ENCODE data around the gene TGFBR3L. TPM values are rescaled to one million over a fixed set of nuclear protein-coding genes. Genes with fewer than 3 reads are reported as not detected.

TGFBR3L gene
- total and polyA plus RNA-seq, 2 of the 13 experiments (the other 11 are each of a cell fraction or from before 2014, with no cell fraction given), result 0.20 to 1.0 TPM

DNA sequence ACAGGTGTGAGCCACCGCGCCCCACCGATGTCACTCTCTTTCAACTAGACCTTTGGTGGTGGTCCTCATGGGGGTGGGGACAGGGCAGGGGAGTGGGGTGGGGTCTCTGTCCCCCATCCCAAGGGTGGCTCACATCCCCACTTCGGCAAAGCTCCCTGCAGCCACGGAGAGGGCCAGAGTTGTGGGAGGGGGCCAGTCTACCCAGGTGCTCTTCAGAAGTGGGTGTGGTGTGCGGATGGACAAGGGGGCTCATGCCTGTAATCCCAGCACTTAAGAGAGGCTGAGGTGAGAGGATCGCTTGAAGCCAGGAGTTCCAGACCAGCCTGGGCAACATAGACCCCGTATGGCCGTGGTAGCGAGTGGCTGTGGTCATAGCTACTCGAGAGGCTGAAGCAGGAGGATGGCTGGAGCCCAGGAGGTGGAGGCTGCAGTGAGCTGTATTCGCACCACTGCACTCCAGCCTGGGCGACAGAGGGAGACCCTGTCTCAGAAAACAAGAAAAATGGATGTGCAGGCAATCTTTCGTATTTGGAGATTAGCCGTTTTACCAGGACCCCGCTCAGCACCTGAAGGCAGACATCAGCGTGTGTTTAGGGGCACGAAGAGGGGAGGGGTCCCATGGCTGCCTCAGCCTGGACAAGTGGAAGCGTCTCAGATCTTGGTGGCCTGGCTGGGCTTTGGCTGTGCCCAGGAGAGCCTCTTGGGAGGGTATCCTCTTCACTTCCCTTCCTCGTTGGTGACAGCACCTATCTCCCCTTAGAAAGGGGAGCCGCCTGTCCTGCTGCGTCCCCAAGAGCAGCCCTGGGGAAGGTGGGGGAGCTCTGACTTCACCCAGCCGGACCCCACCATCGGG is 846 bp downstream of the TGFBR3L start (continued):
- TF ChIP-seq SSRP1 (CRISPR knock-in tag; IDR thresholded peaks at IDR 0.05), result no peak
- TF ChIP-seq ZNF879 (CRISPR knock-in tag; IDR thresholded peaks at IDR 0.05), result no peak
- no peak for TF ChIP-seq ZNF234 (CRISPR knock-in tag; conservative IDR thresholded peaks at IDR 0.05)
- TF ChIP-seq FOXA3 (CRISPR knock-in tag; IDR thresholded peaks at IDR 0.05), result no peak
- TF ChIP-seq BRCA1 (CRISPR knock-in tag; IDR thresholded peaks at IDR 0.05), result no peak; the same call in 1 of the 2 replicates
- TF ChIP-seq, protein P1, sequence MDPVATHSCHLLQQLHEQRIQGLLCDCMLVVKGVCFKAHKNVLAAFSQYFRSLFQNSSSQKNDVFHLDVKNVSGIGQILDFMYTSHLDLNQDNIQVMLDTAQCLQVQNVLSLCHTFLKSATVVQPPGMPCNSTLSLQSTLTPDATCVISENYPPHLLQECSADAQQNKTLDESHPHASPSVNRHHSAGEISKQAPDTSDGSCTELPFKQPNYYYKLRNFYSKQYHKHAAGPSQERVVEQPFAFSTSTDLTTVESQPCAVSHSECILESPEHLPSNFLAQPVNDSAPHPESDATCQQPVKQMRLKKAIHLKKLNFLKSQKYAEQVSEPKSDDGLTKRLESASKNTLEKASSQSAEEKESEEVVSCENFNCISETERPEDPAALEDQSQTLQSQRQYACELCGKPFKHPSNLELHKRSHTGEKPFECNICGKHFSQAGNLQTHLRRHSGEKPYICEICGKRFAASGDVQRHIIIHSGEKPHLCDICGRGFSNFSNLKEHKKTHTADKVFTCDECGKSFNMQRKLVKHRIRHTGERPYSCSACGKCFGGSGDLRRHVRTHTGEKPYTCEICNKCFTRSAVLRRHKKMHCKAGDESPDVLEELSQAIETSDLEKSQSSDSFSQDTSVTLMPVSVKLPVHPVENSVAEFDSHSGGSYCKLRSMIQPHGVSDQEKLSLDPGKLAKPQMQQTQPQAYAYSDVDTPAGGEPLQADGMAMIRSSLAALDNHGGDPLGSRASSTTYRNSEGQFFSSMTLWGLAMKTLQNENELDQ (CRISPR knock-in tag; IDR thresholded peaks at IDR 0.05; ENCODE audit: borderline replicate concordance), result no peak
- 0 out of 2 replicates have a peak, but pooled peaks have one; percentile 9 for TF ChIP-seq ZIK1 (CRISPR knock-in tag; IDR thresholded peaks at IDR 0.05; ENCODE audit: borderline replicate concordance, low read depth)
- TF ChIP-seq SMAD3 (CRISPR knock-in tag; IDR thresholded peaks at IDR 0.05), result no peak
- TF ChIP-seq RBM22 (optimal IDR thresholded peaks at IDR 0.05; ENCODE audit: low read length), result no peak
- no peak for TF ChIP-seq ZNF777 (CRISPR knock-in tag; IDR thresholded peaks at IDR 0.05)
- TF ChIP-seq, protein P2, sequence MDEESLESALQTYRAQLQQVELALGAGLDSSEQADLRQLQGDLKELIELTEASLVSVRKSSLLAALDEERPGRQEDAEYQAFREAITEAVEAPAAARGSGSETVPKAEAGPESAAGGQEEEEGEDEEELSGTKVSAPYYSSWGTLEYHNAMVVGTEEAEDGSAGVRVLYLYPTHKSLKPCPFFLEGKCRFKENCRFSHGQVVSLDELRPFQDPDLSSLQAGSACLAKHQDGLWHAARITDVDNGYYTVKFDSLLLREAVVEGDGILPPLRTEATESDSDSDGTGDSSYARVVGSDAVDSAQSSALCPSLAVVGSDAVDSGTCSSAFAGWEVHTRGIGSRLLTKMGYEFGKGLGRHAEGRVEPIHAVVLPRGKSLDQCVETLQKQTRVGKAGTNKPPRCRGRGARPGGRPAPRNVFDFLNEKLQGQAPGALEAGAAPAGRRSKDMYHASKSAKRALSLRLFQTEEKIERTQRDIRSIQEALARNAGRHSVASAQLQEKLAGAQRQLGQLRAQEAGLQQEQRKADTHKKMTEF (CRISPR knock-in tag; IDR thresholded peaks at IDR 0.05), result no peak
- TF ChIP-seq, protein P3, sequence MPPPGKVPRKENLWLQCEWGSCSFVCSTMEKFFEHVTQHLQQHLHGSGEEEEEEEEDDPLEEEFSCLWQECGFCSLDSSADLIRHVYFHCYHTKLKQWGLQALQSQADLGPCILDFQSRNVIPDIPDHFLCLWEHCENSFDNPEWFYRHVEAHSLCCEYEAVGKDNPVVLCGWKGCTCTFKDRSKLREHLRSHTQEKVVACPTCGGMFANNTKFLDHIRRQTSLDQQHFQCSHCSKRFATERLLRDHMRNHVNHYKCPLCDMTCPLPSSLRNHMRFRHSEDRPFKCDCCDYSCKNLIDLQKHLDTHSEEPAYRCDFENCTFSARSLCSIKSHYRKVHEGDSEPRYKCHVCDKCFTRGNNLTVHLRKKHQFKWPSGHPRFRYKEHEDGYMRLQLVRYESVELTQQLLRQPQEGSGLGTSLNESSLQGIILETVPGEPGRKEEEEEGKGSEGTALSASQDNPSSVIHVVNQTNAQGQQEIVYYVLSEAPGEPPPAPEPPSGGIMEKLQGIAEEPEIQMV (CRISPR knock-in tag; IDR thresholded peaks at IDR 0.05; ENCODE audit: low read depth), result no peak
- TF ChIP-seq, protein P4, sequence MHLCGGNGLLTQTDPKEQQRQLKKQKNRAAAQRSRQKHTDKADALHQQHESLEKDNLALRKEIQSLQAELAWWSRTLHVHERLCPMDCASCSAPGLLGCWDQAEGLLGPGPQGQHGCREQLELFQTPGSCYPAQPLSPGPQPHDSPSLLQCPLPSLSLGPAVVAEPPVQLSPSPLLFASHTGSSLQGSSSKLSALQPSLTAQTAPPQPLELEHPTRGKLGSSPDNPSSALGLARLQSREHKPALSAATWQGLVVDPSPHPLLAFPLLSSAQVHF (CRISPR knock-in tag; IDR thresholded peaks at IDR 0.05), result no peak
- no peak for TF ChIP-seq HIVEP1 (CRISPR knock-in tag; IDR thresholded peaks at IDR 0.05)
- TF ChIP-seq, protein P5, sequence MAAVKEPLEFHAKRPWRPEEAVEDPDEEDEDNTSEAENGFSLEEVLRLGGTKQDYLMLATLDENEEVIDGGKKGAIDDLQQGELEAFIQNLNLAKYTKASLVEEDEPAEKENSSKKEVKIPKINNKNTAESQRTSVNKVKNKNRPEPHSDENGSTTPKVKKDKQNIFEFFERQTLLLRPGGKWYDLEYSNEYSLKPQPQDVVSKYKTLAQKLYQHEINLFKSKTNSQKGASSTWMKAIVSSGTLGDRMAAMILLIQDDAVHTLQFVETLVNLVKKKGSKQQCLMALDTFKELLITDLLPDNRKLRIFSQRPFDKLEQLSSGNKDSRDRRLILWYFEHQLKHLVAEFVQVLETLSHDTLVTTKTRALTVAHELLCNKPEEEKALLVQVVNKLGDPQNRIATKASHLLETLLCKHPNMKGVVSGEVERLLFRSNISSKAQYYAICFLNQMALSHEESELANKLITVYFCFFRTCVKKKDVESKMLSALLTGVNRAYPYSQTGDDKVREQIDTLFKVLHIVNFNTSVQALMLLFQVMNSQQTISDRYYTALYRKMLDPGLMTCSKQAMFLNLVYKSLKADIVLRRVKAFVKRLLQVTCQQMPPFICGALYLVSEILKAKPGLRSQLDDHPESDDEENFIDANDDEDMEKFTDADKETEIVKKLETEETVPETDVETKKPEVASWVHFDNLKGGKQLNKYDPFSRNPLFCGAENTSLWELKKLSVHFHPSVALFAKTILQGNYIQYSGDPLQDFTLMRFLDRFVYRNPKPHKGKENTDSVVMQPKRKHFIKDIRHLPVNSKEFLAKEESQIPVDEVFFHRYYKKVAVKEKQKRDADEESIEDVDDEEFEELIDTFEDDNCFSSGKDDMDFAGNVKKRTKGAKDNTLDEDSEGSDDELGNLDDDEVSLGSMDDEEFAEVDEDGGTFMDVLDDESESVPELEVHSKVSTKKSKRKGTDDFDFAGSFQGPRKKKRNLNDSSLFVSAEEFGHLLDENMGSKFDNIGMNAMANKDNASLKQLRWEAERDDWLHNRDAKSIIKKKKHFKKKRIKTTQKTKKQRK (IDR thresholded peaks at IDR 0.05; ENCODE audit: low read length), result no peak
- TF ChIP-seq, protein P6, sequence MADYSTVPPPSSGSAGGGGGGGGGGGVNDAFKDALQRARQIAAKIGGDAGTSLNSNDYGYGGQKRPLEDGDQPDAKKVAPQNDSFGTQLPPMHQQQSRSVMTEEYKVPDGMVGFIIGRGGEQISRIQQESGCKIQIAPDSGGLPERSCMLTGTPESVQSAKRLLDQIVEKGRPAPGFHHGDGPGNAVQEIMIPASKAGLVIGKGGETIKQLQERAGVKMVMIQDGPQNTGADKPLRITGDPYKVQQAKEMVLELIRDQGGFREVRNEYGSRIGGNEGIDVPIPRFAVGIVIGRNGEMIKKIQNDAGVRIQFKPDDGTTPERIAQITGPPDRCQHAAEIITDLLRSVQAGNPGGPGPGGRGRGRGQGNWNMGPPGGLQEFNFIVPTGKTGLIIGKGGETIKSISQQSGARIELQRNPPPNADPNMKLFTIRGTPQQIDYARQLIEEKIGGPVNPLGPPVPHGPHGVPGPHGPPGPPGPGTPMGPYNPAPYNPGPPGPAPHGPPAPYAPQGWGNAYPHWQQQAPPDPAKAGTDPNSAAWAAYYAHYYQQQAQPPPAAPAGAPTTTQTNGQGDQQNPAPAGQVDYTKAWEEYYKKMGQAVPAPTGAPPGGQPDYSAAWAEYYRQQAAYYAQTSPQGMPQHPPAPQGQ (CRISPR knock-in tag; IDR thresholded peaks at IDR 0.05; ENCODE audit: borderline replicate concordance), result no peak
- TF ChIP-seq NFKB2 (CRISPR knock-in tag; IDR thresholded peaks at IDR 0.05; ENCODE audit: borderline replicate concordance), result 0 out of 2 replicates have a peak, but pooled peaks have one; percentile 27

Measured in HepG2 (cell line).